GDM1 (cell line): ENCODE data around the gene TMEM61.
"Not testable (repeated sequence)": the region's sequence is repeated elsewhere in the genome, so short reads cannot be mapped to it uniquely, and the experiment has no call there.

Experiments used
- DNase-seq: peaks from one replicate; lab custom pipeline; 2025; lab: John Stamatoyannopoulos, UW

Gene TMEM61

DNA sequence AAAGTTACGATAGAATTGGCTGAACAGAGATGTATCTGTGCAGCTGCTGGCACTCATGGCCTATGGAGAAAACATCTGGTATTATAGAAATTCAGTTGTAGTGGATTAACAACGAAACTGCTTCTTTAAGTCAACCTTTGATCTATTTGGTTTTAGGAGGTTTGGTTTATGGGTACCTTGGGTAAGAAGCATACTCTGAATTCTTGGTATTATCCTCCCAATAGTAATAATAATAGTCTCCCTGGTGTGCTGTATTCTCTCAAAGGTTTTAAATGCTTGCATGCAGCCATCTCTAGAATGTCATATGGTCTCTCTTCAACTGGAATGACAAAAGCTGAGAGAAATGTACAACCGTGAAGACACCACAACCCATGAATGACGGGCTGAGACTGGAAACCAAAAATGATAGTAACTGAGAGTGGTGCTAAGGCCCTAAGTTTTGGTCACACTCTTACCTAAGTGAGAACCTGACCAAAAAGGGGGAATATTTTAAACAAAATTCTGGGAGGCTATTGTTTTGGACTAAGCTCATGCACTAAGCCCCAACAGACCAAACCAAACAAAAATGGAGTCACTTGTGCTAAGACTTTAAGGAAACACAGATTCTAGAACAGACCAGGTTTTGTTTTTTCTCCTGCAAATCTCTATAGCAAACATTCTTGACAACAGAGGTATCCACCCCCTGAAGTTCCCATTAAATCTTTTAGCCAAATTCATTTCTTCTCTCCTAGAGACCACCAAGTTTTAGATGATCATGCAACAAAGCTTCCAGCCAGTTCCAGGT is 17.6 kb upstream of the TMEM61 start:
- DNase-seq, result no peak

DNA sequence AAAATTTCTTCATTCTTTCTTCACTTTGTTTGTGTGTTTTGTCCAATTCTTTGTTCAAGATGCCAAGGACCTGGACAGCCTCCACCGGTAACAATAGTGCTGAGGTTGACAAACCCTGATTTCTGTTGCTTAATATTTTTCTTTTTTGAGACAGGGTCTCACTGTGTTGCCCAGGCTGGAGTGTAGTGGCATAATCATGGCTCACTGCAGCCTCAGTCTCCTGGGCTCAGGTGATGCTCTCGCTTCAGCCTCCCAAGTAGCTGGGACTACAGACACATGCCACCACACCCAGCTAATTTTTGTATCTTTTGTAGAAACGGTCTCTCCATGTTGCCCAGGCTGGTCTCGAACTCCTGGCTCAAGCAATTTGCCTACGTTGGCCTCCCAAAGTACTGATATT is 16.6 kb upstream of the TMEM61 start:
- not testable (repeated sequence) for DNase-seq

DNA sequence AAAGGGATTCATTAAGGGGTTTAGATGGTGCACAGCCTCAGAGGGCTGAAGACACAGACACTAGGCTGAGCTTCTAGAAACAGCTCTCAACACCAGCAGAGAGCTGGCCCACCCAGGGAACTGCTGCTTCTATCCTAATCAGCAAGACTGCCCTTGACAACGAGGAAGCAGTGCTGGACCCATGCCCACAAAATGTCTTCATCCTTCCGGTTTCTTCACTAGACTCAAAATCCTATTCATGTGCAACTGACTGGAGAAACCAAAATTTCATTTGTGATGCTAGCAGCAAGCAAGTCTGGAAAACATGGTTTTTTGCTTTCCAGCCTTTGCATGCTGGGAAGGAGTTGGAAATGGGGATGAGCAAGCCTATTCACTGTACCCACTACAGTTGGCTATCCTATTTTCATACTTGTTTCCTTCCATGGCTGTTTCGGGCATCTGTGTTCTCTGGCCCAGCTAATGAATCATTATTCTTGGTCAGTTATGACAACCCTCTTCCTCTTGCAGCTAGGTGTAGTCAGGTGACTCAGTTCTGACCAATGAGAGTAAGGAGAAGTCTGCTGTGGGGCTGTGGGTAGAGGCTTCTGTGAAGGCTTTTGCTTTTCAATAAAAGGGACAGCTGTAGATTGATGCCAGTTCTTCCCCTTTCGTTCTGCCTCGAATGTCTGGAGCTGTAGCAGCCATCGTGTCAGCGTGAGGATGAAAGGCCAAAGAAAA is 14.6 kb upstream of the TMEM61 start:
- no peak for DNase-seq

DNA sequence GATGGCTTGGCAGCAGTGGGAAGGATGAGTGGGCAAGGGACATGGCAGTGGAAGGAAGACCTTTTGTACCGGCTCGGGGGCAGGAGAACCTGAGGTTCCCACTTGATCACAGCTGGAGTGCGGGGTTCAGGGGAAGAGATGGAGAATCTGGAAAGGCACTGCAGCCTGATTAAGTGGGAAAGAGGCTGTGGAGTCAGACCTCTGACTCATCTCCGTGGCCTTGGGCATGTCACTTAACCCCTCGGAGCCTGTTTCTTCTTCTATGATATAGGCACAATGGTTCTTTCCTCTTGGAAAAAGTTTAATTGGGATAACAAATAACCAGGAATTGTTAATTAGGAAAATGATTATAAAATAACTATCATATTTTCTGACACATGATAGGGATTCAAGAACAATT is 13.1 kb upstream of the TMEM61 start:
- no peak for DNase-seq

DNA sequence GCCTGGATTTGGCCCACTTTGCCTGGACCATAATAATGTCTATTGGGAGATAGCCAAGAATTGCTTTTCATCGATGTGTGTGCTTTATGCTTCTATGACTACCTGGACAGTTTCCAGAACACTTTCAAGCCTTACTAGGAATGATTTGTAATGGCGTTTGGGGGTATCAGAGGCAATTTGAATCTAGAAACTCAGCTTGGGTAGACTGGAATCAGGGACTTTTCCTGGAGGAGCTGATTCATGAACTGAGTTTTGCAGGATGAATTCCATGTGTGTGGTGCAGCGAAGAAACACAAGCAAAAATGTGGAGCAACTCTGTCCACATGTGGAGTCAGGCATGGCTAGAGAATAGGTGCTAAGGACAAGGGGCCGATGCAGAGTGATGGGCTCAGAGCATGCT is 11.9 kb upstream of the TMEM61 start:
- DNase-seq, result no peak

DNA sequence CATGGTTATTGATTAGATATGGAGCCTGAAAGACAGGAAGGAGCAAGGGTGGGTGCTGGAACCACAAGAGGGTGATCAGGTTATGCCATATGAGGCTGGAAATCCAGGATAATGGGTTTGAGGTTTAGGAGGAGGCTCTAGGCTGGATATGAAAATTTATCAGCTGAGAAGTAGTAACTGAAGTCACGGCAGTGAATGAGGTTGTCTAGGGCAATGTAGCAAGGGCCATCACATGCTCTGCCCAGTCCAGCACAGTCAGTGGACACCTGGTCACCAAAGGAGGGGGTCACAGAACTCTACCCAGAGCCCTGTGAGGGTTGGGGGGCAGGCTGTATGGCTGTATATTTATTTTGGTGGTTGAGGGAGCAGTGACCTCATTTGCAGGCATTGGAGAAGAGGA is 10.5 kb upstream of the TMEM61 start:
- DNase-seq, result no peak

DNA sequence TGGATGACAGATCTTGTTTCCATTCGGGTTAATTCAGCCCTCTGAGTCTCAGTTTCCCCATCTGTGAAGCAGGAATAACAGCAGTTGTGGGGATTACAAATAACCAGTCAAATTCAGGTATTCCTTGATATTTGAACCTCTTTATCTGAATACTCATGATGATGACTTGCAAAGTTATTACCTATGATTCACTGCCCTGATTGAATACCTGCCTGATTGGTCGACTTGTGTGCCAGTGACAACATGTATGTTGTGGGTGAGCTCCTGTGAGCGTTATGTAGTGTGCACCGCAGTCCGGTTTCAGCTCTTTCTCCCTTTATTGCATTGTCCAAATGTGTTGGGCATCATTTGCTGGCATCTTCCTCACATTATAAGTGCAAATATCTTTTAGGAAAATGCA is 9.5 kb upstream of the TMEM61 start:
- no peak for DNase-seq

DNA sequence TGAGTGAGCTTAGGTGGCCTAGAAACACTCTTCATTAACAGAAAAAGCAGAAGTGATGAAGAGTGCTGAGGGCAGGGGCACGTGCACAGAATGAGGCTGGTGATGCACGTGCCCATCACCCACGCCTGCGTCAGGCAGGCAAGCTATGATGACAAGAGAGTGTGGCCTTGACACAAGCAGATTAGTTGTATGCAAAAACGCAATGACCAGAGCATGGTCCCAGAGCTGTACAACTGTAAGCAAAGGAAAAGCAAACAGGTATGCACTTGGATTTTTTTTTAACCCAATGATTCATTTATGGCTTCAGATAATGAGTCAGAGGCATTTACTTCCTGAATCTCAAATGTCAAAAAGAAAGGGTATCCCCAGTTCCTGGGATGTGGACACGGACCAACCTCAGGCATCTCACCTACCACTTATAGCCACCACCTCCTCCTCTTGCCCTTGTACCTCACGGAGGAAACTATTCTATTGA is 9.1 kb upstream of the TMEM61 start:
- no peak for DNase-seq

DNA sequence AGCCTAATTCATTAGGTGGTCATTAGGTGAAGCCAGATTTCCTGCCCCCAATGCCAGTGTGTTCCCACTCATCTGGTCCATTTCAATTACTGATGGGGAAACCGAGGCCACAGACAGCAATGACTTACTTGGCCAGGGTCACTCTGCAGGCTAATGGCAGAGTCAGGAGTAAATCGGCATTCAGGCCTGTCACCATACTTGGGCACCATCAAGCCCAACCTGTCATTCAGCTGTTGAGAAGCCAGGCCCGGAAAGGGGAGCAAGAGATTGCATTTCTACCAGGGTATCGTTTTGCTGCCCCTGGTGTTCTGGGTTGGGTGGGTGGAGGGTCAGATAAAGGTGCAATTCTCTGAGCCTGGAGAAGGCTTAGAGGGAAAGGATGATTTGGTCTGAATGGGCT is 8.0 kb upstream of the TMEM61 start:
- no peak for DNase-seq

DNA sequence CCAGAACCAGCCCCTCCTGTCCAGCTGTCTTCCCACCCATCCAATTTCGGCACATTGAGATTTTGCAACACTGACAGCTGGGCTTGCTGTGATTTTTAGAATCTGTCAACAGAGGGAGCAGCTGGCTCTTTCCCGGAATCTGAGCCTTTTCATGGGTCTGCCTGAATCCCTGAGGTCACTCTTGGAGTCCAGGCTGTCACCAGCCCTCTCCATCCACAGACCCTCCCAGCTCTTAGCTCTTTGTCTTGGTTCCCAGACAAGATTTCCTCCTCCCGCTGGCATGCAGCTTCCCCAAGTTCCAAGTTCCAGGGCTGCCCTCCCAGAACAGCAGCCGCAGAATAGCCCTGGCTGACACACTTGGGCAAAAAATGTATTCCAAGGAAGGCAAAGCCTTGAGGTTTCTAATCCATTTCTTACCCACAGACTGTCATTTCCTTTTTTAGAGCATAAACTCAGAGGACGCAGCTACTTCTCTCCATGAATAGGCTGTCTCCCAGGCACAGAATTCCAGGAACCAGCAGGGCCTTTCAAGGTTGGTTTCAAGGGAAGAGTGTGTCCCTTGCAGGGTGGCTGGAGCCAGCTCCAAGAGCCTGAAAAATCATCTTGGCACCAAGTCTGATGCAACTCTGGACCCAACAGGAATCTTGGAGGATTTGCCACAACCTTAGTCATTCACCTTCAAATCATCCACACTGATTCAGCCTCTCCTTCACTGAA is 7.1 kb upstream of the TMEM61 start:
- DNase-seq, result no peak

DNA sequence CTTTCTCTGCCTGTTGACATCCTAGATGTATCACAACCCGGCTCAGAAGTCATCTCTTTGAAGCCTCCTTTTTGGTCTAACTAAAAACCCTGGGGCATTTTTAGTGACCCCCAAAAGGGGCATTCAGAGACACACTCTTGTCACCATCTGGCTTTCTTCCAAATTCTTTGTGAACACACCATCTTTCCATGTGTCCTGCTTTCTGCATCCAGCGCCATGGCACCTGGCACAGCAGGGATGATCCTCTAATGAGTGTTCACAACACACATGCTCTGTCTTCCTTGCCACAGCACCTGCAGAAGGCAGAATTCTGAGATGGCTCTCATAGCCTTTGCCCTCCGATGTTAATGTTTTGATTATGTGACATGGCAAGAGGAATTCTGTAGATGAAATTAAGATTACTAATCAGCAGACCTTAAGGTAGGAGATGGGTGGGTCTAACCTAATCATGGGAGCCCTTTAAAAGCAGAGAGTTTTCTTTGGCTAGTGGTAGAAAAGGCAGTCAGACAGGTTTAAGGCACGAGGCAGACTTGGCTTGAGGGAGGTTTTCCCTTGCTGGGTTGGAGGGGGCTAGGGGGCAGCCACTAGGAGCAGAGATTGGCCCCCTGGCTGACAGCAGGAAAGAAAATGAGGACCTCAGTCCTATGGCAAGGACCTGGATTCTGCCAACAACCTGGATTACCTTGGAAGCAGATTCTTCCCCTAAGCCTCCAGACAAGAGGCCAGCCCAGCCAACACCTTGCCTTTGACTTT is 4.9 kb upstream of the TMEM61 start:
- DNase-seq, result no peak

DNA sequence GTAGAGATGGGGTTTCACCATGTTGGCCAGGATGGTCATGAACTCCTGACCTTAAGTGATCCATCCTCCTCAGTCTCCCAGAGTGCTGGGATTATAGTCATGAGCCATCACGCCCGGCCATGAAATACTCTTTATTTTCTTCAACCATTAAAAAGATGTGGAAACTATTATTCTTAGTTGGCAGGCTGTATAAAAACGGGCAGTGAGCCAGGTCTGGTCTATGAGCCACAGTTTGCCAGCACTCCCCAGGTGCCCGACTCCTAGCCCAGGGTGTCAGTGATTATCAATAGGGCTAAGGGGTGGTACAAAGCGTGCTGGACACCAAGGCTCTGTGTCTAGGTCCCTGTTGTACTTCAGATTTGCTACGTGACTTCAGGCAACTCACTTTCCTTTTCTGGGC is 3.7 kb upstream of the TMEM61 start:
- no peak for DNase-seq

DNA sequence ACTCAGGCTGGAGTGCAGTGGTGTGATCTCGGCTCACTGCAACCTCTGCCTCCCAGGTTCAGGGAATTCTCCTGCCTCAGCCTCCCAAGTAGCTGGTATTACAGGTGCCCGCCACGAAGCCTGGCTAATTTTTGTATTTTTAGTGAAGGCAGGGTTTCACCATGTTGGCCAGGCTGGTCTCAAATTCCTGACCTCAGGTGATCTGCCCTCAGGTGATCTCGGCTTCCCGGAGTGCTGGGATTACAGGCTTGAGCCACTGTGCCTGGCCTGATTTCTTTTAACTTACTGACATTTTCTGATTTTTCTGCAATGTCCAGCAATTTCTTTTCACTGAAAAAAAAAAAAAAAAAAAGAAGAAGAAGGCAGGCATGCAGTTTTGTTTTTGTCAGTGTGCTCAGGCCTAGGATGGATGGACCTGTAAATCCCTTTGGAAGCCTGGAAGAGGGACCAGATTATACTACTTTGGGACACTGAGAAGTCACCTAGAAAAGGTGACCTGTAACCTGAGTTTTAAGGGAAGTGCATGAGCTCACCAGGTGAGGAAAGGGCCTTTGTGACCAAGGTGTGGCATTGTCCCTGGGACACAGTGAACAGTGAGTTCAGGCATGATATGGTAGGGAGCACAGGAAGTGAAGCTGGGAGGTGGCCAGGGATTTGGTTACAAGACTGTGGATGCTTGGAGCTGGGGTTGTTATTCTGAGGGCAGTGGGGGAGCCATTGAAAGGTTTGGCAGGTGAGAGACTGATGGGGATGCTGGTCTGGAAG is 2.7 kb upstream of the TMEM61 start:
- DNase-seq, result no peak

DNA sequence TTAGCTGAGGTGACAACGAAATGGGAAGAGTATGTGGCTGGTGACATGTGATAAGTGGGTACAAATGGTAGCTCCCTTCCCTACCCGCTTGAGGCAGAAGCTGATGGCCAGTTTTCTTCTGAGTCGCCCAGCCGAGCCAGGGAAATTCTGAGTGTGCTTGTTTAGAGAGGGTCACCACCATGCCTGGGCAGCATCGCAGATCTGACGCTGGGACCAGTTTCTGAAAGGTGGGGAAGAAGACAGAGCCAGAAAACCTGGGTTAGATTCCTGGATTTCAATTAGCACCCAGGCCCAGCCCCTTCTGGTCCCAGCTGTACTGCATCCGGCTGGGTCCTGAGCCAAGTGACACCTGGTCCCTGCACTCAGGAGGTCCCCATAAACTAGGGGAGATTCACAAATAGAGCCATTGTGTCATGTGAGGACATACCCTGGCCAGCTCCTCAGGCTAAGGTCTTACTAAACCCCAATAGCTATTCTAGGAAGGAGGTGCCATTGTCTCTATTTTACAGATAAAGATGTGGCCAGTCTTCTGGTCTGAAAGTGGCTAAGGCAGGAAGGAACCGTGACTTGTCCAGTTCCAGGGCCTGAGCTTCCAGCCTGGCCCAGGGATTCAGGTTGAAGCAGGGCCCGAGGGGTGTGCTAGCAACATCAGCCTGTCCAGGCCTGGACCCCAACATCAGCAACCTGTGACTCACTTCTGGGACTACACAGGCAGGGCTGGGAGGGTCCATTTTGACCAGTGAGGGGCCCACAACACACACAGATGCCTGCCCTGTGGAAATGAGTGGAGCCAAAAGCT is 1.7 kb upstream of the TMEM61 start:
- no peak for DNase-seq

DNA sequence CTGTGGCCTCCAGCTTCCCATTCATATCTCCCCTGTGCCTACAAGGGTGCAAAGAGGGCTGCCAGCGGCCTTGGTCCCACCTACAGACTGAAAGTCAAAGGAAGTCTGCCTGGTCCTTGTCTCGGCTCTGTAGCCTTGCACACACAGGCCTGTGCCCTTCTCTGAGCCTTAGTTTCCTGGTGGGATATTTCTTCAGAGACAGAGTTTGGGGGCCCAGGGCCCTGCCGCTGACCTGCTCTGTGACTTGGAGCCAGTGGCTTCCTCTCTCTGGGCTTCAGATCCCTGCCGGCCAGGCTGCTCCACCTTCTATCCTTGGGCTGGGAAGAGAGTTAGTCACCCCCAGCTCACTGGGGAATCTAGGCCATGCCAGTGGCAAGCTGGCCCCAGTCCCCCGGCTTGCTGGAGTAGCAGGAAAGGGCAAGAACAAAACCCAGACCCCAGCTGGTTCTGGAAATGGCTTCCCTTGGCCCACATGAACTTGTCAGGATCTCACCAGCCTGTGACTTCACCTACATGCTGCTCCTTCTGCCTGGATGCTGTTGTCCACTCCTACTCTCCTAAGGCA is 1.0 kb upstream of the TMEM61 start:
- DNase-seq, result no peak

DNA sequence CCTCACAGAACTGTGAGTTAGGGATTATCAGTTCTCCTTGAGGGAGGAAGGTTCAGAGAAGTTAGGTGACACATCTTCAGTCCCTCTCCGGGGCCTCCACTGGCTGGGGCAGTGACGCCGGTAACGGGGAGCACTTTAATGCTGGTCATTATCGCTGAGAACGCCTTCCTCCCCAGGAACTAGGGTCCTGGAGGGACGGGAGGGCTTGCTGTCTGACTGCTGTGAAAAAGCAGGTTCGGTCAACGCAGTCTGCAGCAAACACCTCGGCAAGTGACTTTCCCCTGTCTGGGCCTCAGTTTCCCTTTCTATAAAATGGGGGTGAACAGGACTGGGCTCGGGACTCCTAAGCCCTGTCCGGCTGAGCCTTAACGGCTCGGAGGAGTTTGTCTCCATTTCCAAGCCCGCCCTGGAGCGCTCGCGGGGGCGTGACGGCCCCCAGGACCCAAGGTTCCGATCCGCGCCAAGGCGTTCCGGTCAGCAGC is 341 bp upstream of the TMEM61 start:
- DNase-seq, result no peak

DNA sequence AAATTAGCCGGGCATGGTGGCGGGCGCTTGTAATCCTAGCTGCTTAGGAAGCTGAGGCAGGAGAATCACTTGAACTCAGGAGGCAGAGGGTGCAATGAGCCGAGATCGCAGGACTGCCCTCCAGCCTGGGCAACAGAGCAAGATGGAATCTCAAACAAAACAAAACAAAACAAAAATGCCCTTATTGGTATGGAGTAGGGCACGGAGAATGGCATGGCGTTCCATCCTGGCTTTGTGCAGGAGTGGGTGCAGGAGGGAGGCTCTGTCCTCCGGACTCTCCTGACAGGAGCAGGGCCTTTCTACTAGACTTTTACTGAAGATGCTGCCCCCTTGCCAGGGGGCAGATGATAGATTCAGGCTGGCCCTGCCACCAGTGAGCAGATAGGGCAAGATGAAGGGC is 1.0 kb downstream of the TMEM61 start:
- no peak for DNase-seq

DNA sequence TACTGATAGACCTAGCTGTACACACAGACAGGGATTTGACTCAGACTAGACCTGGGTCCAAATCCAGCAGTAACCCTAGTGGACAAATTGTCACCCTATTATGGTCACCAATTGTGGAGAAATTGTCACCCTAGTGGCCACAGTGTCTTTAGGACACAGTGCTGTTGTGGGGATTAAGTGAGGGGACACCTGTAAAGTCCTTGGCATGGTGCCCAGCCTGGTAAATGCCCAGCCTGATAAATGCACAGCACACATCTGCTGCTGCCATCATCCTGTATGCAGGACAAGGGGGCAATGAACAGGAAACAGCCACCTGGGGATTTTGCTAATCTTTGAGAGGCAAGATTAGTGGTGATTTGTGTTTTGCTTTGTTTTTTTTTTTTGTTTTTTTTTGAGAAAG is 2.3 kb downstream of the TMEM61 start:
- DNase-seq, result no peak

DNA sequence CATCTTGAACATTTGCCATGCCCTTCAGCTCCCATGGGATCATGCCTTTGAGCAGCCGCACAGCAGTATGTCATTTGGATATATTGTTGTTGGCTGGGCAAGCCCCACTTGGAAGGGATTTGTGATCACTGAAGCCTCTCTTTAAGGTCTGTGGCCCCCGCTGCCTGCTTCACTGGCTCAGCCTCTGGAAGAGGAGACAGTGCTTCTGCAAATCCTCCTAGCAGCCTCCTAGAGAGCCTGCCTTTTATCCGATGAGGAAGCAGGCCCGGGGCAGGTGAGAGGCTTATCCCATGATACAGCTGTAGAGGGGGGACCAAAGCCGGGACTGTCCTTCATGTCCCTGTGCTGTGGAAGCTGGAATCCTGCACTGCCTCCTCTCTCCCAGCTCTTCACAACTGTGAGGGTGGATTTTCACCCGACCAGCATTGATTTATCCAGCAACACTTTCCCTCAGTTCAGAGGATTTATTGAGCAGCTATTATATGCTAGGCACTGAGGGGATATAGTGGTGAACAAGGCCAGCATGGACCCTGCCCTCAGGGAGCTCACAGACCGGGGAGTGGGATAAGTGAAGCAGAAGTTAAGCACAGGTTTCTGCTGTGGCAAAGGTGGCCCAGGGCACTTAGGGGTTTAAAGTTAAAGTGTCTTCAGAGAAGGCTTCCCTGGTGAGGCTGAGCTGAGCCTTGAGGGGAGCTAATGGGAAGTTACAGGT is 3.9 kb downstream of the TMEM61 start:
- no peak for DNase-seq

DNA sequence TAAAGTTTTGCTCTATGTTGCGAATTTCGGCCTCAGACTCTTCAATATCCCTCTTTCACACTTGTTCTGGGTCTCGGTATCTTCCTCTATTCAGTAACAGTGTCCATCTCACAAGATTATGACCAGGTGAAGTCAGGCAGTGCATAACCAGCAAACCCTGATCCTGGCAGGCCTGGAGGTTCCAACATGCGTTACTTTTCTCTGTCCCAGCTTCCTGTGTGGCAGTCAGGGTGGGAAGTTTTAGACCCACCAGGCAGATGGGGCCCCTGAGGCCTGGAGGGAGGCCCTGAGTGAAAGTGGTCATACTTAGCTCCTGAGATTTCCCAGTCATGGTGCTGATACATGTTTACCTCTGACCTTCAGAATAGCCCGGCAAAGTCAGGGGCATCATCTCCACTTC is 5.1 kb downstream of the TMEM61 start:
- DNase-seq, result no peak
